ENCODE results near the gene AHNAK.
"Not testable (repeated sequence)": the region's sequence is repeated elsewhere in the genome, so short reads cannot be mapped to it uniquely, and the experiment has no call there.

AHNAK gene

DNA sequence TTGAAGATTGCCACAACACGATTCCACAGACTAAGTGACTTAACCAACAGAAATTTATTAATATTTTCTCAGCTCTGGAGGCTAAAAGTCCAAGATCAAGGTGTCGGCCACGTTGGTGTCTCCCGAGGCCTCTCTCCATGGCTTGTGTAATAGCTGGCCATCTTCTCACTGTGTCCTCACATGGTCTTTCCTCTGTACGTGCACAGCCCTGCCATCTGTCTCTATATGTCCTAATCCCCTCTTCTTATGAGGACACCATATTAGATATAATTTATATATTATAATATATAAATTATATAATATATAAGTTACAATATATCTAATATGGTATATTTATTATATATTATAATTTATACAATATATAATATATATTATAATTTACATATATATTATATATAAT is 152.9 kb downstream of the AHNAK start:
- Histone ChIP-seq H3K27me3 (ENCODE audit: insufficient read depth, low read length) (no peaks in the 10 kb centered on the region), H3K27ac (ENCODE audit: low read depth, low read length) (no peak overlapping the region), H3K36me3 (ENCODE audit: insufficient read depth, low read length) (no peaks in the 10 kb centered on the region), H3K79me2 (ENCODE audit: control insufficient read depth, insufficient read depth, low read length, unreplicated experiment) (no peaks in the 10 kb centered on the region), H2AFZ (ENCODE audit: low read length, unreplicated experiment) (no peak overlapping the region), H3K4me1 (ENCODE audit: control insufficient read depth, insufficient read depth, low read length, unreplicated experiment) (peaks cover 7% of the 10 kb centered on the region), H3K4me3 (ENCODE audit: low read depth, low read length) (no peak overlapping the region)

- Histone ChIP-seq H3K4me1 (ENCODE audit: control insufficient read depth, insufficient read depth, low read length, unreplicated experiment) (peaks cover 1% of the 10 kb centered on the region), H3K27me3 (ENCODE audit: insufficient read depth, low read length) (no peaks in the 10 kb centered on the region), H3K79me2 (ENCODE audit: control insufficient read depth, insufficient read depth, low read length, unreplicated experiment) (no peaks in the 10 kb centered on the region), H2AFZ (ENCODE audit: low read length, unreplicated experiment) (no peak overlapping the region), H3K36me3 (ENCODE audit: insufficient read depth, low read length) (no peaks in the 10 kb centered on the region), H3K4me3 (ENCODE audit: low read depth, low read length) (no peak overlapping the region), H3K27ac (ENCODE audit: low read depth, low read length) (no peak overlapping the region)
Observed at GRCh38 chr11:62393061-62393611, 153.5 kb downstream of the AHNAK start.

GRCh38 chr11:62392506-62392905 is 154.1 kb downstream of the AHNAK start:
- Histone ChIP-seq H3K27me3 (ENCODE audit: insufficient read depth, low read length) (no peaks in the 10 kb centered on the region), H3K79me2 (ENCODE audit: control insufficient read depth, insufficient read depth, low read length, unreplicated experiment) (no peaks in the 10 kb centered on the region), H3K36me3 (ENCODE audit: insufficient read depth, low read length) (no peaks in the 10 kb centered on the region), H3K4me3 (ENCODE audit: low read depth, low read length) (no peak overlapping the region), H3K27ac (ENCODE audit: low read depth, low read length) (no peak overlapping the region), H2AFZ (ENCODE audit: low read length, unreplicated experiment) (no peak overlapping the region), H3K4me1 (ENCODE audit: control insufficient read depth, insufficient read depth, low read length, unreplicated experiment) (no peaks in the 10 kb centered on the region)

DNA sequence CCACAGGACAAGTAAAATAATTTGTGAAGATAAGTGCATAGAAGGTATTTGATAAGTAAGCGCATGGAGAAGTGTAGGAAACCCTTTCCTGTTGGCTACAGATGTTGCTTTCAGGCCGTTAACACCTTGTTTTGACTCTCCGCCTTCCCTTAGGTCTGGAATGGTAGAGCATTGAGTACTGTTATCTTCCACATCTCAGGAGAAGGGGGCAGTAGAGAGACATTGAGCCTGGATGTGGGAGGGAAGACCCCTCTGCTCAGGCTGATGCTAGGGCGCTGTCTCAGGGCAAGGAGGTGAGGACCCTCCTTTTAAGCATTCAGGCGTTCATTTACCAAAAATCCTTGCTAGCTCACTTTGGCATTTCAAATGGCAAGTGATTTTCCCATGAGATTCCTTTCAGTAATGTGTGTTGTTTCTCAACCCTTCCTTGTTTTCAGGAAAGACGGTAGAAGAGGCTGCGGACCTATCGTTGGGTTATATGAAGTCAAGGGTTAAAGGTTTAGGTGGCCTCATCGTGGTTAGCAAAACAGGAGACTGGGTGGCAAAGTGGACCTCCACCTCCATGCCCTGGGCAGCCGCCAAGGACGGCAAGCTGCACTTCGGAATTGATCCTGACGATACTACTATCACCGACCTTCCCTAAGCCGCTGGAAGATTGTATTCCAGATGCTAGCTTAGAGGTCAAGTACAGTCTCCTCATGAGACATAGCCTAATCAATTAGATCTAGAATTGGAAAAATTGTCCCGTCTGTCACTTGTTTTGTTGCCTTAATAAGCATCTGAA is 154.8 kb downstream of the AHNAK start:
- Histone ChIP-seq H2AFZ (ENCODE audit: low read length, unreplicated experiment) (no peak overlapping the region), H3K4me1 (ENCODE audit: control insufficient read depth, insufficient read depth, low read length, unreplicated experiment) (no peaks in the 10 kb centered on the region), H3K4me3 (ENCODE audit: low read depth, low read length) (no peak overlapping the region), H3K36me3 (ENCODE audit: insufficient read depth, low read length) (no peaks in the 10 kb centered on the region), H3K27ac (ENCODE audit: low read depth, low read length) (no peak overlapping the region), H3K79me2 (ENCODE audit: control insufficient read depth, insufficient read depth, low read length, unreplicated experiment) (no peaks in the 10 kb centered on the region), H3K27me3 (ENCODE audit: insufficient read depth, low read length) (no peaks in the 10 kb centered on the region)

- Histone ChIP-seq H2AFZ (ENCODE audit: low read length, unreplicated experiment) (no peak overlapping the region), H3K4me1 (ENCODE audit: control insufficient read depth, insufficient read depth, low read length, unreplicated experiment) (no peaks in the 10 kb centered on the region), H3K79me2 (ENCODE audit: control insufficient read depth, insufficient read depth, low read length, unreplicated experiment) (no peaks in the 10 kb centered on the region), H3K27ac (ENCODE audit: low read depth, low read length) (no peak overlapping the region), H3K4me3 (ENCODE audit: low read depth, low read length) (no peak overlapping the region), H3K27me3 (ENCODE audit: insufficient read depth, low read length) (no peaks in the 10 kb centered on the region), H3K36me3 (ENCODE audit: insufficient read depth, low read length) (no peaks in the 10 kb centered on the region)
Observed at GRCh38 chr11:62390722-62391121, 155.9 kb downstream of the AHNAK start.

- H3K79me2 ChIP-seq (ENCODE audit: control insufficient read depth, insufficient read depth, low read length, unreplicated experiment) = no peaks in the 10 kb centered on the region
- H3K36me3 ChIP-seq (ENCODE audit: insufficient read depth, low read length) = no peaks in the 10 kb centered on the region
- H3K4me1 ChIP-seq (ENCODE audit: control insufficient read depth, insufficient read depth, low read length, unreplicated experiment) = no peaks in the 10 kb centered on the region
- H3K27ac ChIP-seq (ENCODE audit: low read depth, low read length) = no peak overlapping the region
- no peaks in the 10 kb centered on the region for H3K27me3 ChIP-seq (ENCODE audit: insufficient read depth, low read length)
- H3K4me3 ChIP-seq (ENCODE audit: low read depth, low read length) = no peak overlapping the region
- H2AFZ ChIP-seq (ENCODE audit: low read length, unreplicated experiment) = no peak overlapping the region
Observed at GRCh38 chr11:62390237-62390636, 156.4 kb downstream of the AHNAK start.

- no peak overlapping the region for H2AFZ ChIP-seq (ENCODE audit: low read length, unreplicated experiment)
- no peak overlapping the region for H3K4me3 ChIP-seq (ENCODE audit: low read depth, low read length)
- no peaks in the 10 kb centered on the region for H3K4me1 ChIP-seq (ENCODE audit: control insufficient read depth, insufficient read depth, low read length, unreplicated experiment)
Observed at GRCh38 chr11:62388999-62389398, 157.6 kb downstream of the AHNAK start.

DNA sequence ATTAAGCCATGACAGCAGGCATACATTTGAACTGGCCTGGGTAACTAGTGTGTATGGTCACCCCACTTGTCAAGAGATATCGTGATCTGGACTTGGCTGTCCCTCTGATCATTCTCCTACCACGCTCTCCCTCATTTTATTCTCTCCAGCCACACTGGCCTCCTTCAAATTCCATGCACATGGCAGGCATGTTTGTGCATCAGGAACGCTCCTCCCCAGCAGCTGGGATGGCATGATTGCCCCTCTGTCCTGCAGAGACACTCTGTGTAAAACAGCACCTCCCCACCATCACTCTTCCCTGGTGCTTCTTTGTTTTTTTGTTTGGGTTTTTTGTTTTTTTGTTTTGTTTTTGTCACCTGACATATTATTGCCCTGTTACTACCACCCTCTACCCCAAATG is 159.2 kb downstream of the AHNAK start:
- Histone ChIP-seq H3K27me3 (ENCODE audit: insufficient read depth, low read length) (no peaks in the 10 kb centered on the region), H3K79me2 (ENCODE audit: control insufficient read depth, insufficient read depth, low read length, unreplicated experiment) (no peaks in the 10 kb centered on the region)

More at GRCh38 chr11:62388999-62389398, 157.6 kb downstream of the AHNAK start:
- H3K79me2 ChIP-seq (ENCODE audit: control insufficient read depth, insufficient read depth, low read length, unreplicated experiment) = no peaks in the 10 kb centered on the region
- no peaks in the 10 kb centered on the region for H3K36me3 ChIP-seq (ENCODE audit: insufficient read depth, low read length)
- no peak overlapping the region for H3K27ac ChIP-seq (ENCODE audit: low read depth, low read length)
- H3K27me3 ChIP-seq (ENCODE audit: insufficient read depth, low read length) = no peaks in the 10 kb centered on the region

GRCh38 chr11:62386083-62386482 is 160.5 kb downstream of the AHNAK start:
- not testable (repeated sequence) for H3K27ac ChIP-seq (ENCODE audit: low read depth, low read length); H3K36me3 ChIP-seq (ENCODE audit: insufficient read depth, low read length); H3K27me3 ChIP-seq (ENCODE audit: insufficient read depth, low read length); H2AFZ ChIP-seq (ENCODE audit: low read length, unreplicated experiment); H3K79me2 ChIP-seq (ENCODE audit: control insufficient read depth, insufficient read depth, low read length, unreplicated experiment); H3K4me1 ChIP-seq (ENCODE audit: control insufficient read depth, insufficient read depth, low read length, unreplicated experiment); H3K4me3 ChIP-seq (ENCODE audit: low read depth, low read length)

More for the DNA sequence above, 159.2 kb downstream of the AHNAK start:
- Histone ChIP-seq H3K36me3 (ENCODE audit: insufficient read depth, low read length) (no peaks in the 10 kb centered on the region), H2AFZ (ENCODE audit: low read length, unreplicated experiment) (no peak overlapping the region), H3K4me1 (ENCODE audit: control insufficient read depth, insufficient read depth, low read length, unreplicated experiment) (no peaks in the 10 kb centered on the region), H3K4me3 (ENCODE audit: low read depth, low read length) (no peak overlapping the region), H3K27ac (ENCODE audit: low read depth, low read length) (no peak overlapping the region)

DNA sequence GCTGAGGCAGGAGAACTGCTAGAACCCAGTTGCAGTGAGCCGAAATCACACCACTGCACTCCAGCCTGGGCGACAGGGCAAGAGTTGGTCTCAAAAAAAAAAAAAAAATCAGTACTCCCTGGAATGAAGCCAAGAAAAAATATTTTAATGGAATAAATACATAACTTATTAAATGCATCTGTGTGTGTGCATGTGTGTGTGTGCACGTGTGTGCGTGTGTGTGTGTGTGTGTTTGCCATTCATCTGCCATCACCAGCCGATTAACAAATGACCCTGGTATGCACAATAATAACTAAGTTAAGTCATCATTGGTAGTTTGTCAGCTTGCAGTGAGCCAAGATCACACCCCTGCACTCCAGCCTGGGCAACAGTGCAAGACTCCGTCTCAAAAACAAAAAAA is 162.8 kb downstream of the AHNAK start:
- Histone ChIP-seq H3K36me3 (ENCODE audit: insufficient read depth, low read length) (no peaks in the 10 kb centered on the region), H3K4me1 (ENCODE audit: control insufficient read depth, insufficient read depth, low read length, unreplicated experiment) (no peaks in the 10 kb centered on the region), H3K27ac (ENCODE audit: low read depth, low read length) (no peak overlapping the region), H2AFZ (ENCODE audit: low read length, unreplicated experiment) (no peak overlapping the region), H3K27me3 (ENCODE audit: insufficient read depth, low read length) (peaks cover 3% of the 10 kb centered on the region; the same call in 1 of the 2 replicates), H3K79me2 (ENCODE audit: control insufficient read depth, insufficient read depth, low read length, unreplicated experiment) (no peaks in the 10 kb centered on the region), H3K4me3 (ENCODE audit: low read depth, low read length) (no peak overlapping the region)
